HG03280 (cell line): ENCODE measurements around the gene UNCX.
"Not testable (repeated sequence)": the region's sequence is repeated elsewhere in the genome, so short reads cannot be mapped to it uniquely, and the experiment has no call there.

Source experiments
- ATAC-seq: cut with Tn5 transposase; IDR thresholded peaks from one replicate; pipeline ENCODE4 v1.9.1; 2021; ENCODE audit warnings: mild to moderate bottlenecking, moderate library complexity; ENCODE audit not compliant: unreplicated experiment

UNCX gene

GRCh38 chr7:1274121-1274875 lies 41.6 kb downstream of the UNCX start:
- no peak for ATAC-seq

GRCh38 chr7:1274876-1275375 lies 42.3 kb downstream of the UNCX start:
- ATAC-seq: no peak

- no peak for ATAC-seq
Observed at GRCh38 chr7:1275451-1276381, 43.0 kb downstream of the UNCX start.

- no peak for ATAC-seq
Observed at GRCh38 chr7:1276626-1277175, 44.0 kb downstream of the UNCX start.

- no peak for ATAC-seq
Observed at GRCh38 chr7:1278543-1278942, 45.9 kb downstream of the UNCX start.

- ATAC-seq: no peak
Observed at GRCh38 chr7:1279041-1279440, 46.4 kb downstream of the UNCX start.

- ATAC-seq: not testable (repeated sequence)
Observed at GRCh38 chr7:1279895-1280294, 47.2 kb downstream of the UNCX start.

GRCh38 chr7:1281068-1281467 lies 48.4 kb downstream of the UNCX start:
- no peak for ATAC-seq

GRCh38 chr7:1282679-1283078 lies 50.0 kb downstream of the UNCX start:
- no peak for ATAC-seq

GRCh38 chr7:1283337-1283736 lies 50.7 kb downstream of the UNCX start:
- ATAC-seq: no peak

GRCh38 chr7:1283941-1284742 lies 51.5 kb downstream of the UNCX start:
- no peak for ATAC-seq

GRCh38 chr7:1284743-1285458 lies 52.2 kb downstream of the UNCX start:
- no peak for ATAC-seq

GRCh38 chr7:1285556-1286301 lies 53.1 kb downstream of the UNCX start:
- ATAC-seq: no peak
